Stimulated activated naive B cell treated with anti-CD40 and anti-IgM and Interleukin-4, amounts not matched to agents 10 μg/mL and 1 μg/mL and 100 μg/mL, for 72 hours (primary cell): Measurements from ENCODE around the gene FCHSD2.

Source experiments
- ATAC-seq, 2 donors: fragments of 150-1000 bp; cut with Tn5 transposase; replicated peaks; 2 replicates each; pipeline ENCODE4 v1.10.0; 2021; ENCODE audit warnings: moderate library complexity in 1 of 2
- DNase-seq: peaks from one replicate; pipeline ENCODE4 v3.0.0; 2021
- H3K27ac Mint-ChIP-seq: one replicate; pipeline ENCODE4 v1.8.0; 2022; ENCODE audit warnings: mild to moderate bottlenecking, mixed read lengths
- H3K27me3 Mint-ChIP-seq, 2 donors: one replicate each; pipeline ENCODE4 v1.8.0; 2022; ENCODE audit warnings: mixed read lengths in 2 of 2
- H3K36me3 Mint-ChIP-seq, 2 donors: one replicate each; pipeline ENCODE4 v1.8.0; 2022; ENCODE audit warnings: mixed read lengths in 2 of 2, mild to moderate bottlenecking in 1 of 2
- H3K4me1 Mint-ChIP-seq, 2 donors: one replicate each; pipeline ENCODE4 v1.8.0; 2022; ENCODE audit warnings: mixed read lengths in 2 of 2, mild to moderate bottlenecking in 1 of 2
- H3K4me3 Mint-ChIP-seq, 2 donors: one replicate each; pipeline ENCODE4 v1.8.0; 2022; ENCODE audit warnings: mild to moderate bottlenecking in 2 of 2, mixed read lengths in 2 of 2, moderate library complexity in 1 of 2
- H3K9me3 Mint-ChIP-seq, 2 donors: one replicate each; pipeline ENCODE4 v1.8.0; 2022; ENCODE audit warnings: mixed read lengths in 2 of 2, mild to moderate bottlenecking in 1 of 2

FCHSD2 gene

GRCh38 chr11:72856551-72857345, 285.4 kb downstream of the FCHSD2 start:
- no peaks in the 10 kb centered on the region for H3K27me3 Mint-ChIP-seq
- H3K4me1 Mint-ChIP-seq = peaks cover 6 to 29% of the 10 kb centered on the region in 2 donors
- H3K36me3 Mint-ChIP-seq = peaks cover 32 to 40% of the 10 kb centered on the region in 2 donors
- H3K9me3 Mint-ChIP-seq = peaks cover 0 to 1% of the 10 kb centered on the region in 2 donors
- H3K4me3 Mint-ChIP-seq = no peak overlapping the region
- no peak for ATAC-seq
- no peak for DNase-seq
- H3K27ac Mint-ChIP-seq = peak overlapping the region; percentile 4

GRCh38 chr11:72856065-72856464, 286.1 kb downstream of the FCHSD2 start:
- Mint-ChIP-seq H3K27ac (no peak overlapping the region), H3K27me3 (no peaks in the 10 kb centered on the region), H3K9me3 (peaks cover 0 to 1% of the 10 kb centered on the region in 2 donors), H3K4me3 (no peak overlapping the region), H3K36me3 (peaks cover 29 to 36% of the 10 kb centered on the region in 2 donors), H3K4me1 (peaks cover 6 to 26% of the 10 kb centered on the region in 2 donors)
- no peak for DNase-seq
- ATAC-seq = no peak

GRCh38 chr11:72851726-72852125, 290.4 kb downstream of the FCHSD2 start:
- H3K36me3 Mint-ChIP-seq = peaks cover 21 to 33% of the 10 kb centered on the region in 2 donors
- H3K4me1 Mint-ChIP-seq = peaks cover 9 to 23% of the 10 kb centered on the region in 2 donors
- no peak overlapping the region for H3K4me3 Mint-ChIP-seq
- H3K27ac Mint-ChIP-seq = no peak overlapping the region
- H3K27me3 Mint-ChIP-seq = no peaks in the 10 kb centered on the region
- H3K9me3 Mint-ChIP-seq = no peaks in the 10 kb centered on the region
- ATAC-seq = no peak
- no peak for DNase-seq

GRCh38 chr11:72850832-72851231, 291.3 kb downstream of the FCHSD2 start:
- no peak for ATAC-seq
- H3K36me3 Mint-ChIP-seq = peaks cover 24 to 35% of the 10 kb centered on the region in 2 donors
- H3K27ac Mint-ChIP-seq = no peak overlapping the region
- no peaks in the 10 kb centered on the region for H3K9me3 Mint-ChIP-seq
- no peaks in the 10 kb centered on the region for H3K27me3 Mint-ChIP-seq
- peaks cover 9 to 23% of the 10 kb centered on the region in 2 donors for H3K4me1 Mint-ChIP-seq
- no peak overlapping the region for H3K4me3 Mint-ChIP-seq
- no peak for DNase-seq

GRCh38 chr11:72848846-72849466, 293.2 kb downstream of the FCHSD2 start:
- ATAC-seq (peak in 1 of 2 donors; percentile 47), DNase-seq (no peak)
- no peaks in the 10 kb centered on the region for H3K27me3 Mint-ChIP-seq
- H3K4me1 Mint-ChIP-seq = peaks cover 5 to 18% of the 10 kb centered on the region in 2 donors
- H3K4me3 Mint-ChIP-seq = no peak overlapping the region
- H3K9me3 Mint-ChIP-seq = no peaks in the 10 kb centered on the region
- peak overlapping the region; percentile 63 for H3K27ac Mint-ChIP-seq
- peaks cover 26 to 41% of the 10 kb centered on the region in 2 donors for H3K36me3 Mint-ChIP-seq

GRCh38 chr11:72844356-72844755, 297.8 kb downstream of the FCHSD2 start:
- no peaks in the 10 kb centered on the region for H3K9me3 Mint-ChIP-seq
- H3K4me3 Mint-ChIP-seq = no peak overlapping the region
- H3K36me3 Mint-ChIP-seq = peaks cover 39 to 68% of the 10 kb centered on the region in 2 donors
- H3K27ac Mint-ChIP-seq = peak overlapping the region; percentile 84
- H3K4me1 Mint-ChIP-seq = peaks cover 5 to 8% of the 10 kb centered on the region in 2 donors
- H3K27me3 Mint-ChIP-seq = no peaks in the 10 kb centered on the region
- no peak for ATAC-seq
- no peak for DNase-seq

- Mint-ChIP-seq H3K4me1 (peaks cover 2 to 5% of the 10 kb centered on the region in 2 donors), H3K27ac (peak overlapping the region; percentile 17), H3K9me3 (no peaks in the 10 kb centered on the region), H3K4me3 (no peak overlapping the region), H3K27me3 (no peaks in the 10 kb centered on the region), H3K36me3 (peaks cover 42 to 69% of the 10 kb centered on the region in 2 donors)
- DNase-seq (no peak), ATAC-seq (no peak)
Observed at GRCh38 chr11:72842653-72843330, 299.3 kb downstream of the FCHSD2 start.

GRCh38 chr11:72842126-72842525, 300.0 kb downstream of the FCHSD2 start:
- peaks cover 0 to 5% of the 10 kb centered on the region in 2 donors for H3K4me1 Mint-ChIP-seq
- no peak overlapping the region for H3K4me3 Mint-ChIP-seq
- no peaks in the 10 kb centered on the region for H3K27me3 Mint-ChIP-seq
- peak overlapping the region; percentile 25 for H3K27ac Mint-ChIP-seq
- peaks cover 40 to 67% of the 10 kb centered on the region in 2 donors for H3K36me3 Mint-ChIP-seq
- DNase-seq = no peak
- no peak for ATAC-seq
- H3K9me3 Mint-ChIP-seq = no peaks in the 10 kb centered on the region

- no peak for DNase-seq
- Mint-ChIP-seq H3K9me3 (no peaks in the 10 kb centered on the region), H3K4me3 (no peak overlapping the region), H3K4me1 (peaks cover 0 to 5% of the 10 kb centered on the region in 2 donors), H3K27ac (peak overlapping the region; percentile 20), H3K27me3 (no peaks in the 10 kb centered on the region), H3K36me3 (peaks cover 38 to 65% of the 10 kb centered on the region in 2 donors)
- ATAC-seq = no peak
Observed at GRCh38 chr11:72841397-72841796, 300.7 kb downstream of the FCHSD2 start.

- no peak for DNase-seq
- peaks cover 0 to 5% of the 10 kb centered on the region in 2 donors for H3K4me1 Mint-ChIP-seq
- ATAC-seq = no peak
- peaks cover 40 to 68% of the 10 kb centered on the region in 2 donors for H3K36me3 Mint-ChIP-seq
- H3K27ac Mint-ChIP-seq = no peak overlapping the region
- no peaks in the 10 kb centered on the region for H3K9me3 Mint-ChIP-seq
- H3K27me3 Mint-ChIP-seq = no peaks in the 10 kb centered on the region
- H3K4me3 Mint-ChIP-seq = no peak overlapping the region
Observed at GRCh38 chr11:72840780-72841179, 301.3 kb downstream of the FCHSD2 start.

- H3K9me3 Mint-ChIP-seq = no peaks in the 10 kb centered on the region
- peak overlapping the region; percentile 76 for H3K27ac Mint-ChIP-seq
- H3K4me1 Mint-ChIP-seq = peaks cover 0 to 5% of the 10 kb centered on the region in 2 donors
- no peak for ATAC-seq
- DNase-seq = no peak
- peaks cover 39 to 63% of the 10 kb centered on the region in 2 donors for H3K36me3 Mint-ChIP-seq
- no peak overlapping the region for H3K4me3 Mint-ChIP-seq
- no peaks in the 10 kb centered on the region for H3K27me3 Mint-ChIP-seq
Observed at GRCh38 chr11:72838691-72839305, 303.3 kb downstream of the FCHSD2 start.

- peaks cover 41 to 60% of the 10 kb centered on the region in 2 donors for H3K36me3 Mint-ChIP-seq
- no peak overlapping the region for H3K4me3 Mint-ChIP-seq
- H3K9me3 Mint-ChIP-seq = no peaks in the 10 kb centered on the region
- no peak for ATAC-seq
- DNase-seq = no peak
- peak overlapping the region; percentile 83 for H3K27ac Mint-ChIP-seq
- no peaks in the 10 kb centered on the region for H3K27me3 Mint-ChIP-seq
- peaks cover 13 to 23% of the 10 kb centered on the region in 2 donors for H3K4me1 Mint-ChIP-seq
Observed at GRCh38 chr11:72836111-72836510, 306.0 kb downstream of the FCHSD2 start.

GRCh38 chr11:72834905-72835304, 307.2 kb downstream of the FCHSD2 start:
- no peak overlapping the region for H3K4me3 Mint-ChIP-seq
- no peaks in the 10 kb centered on the region for H3K27me3 Mint-ChIP-seq
- peak overlapping the region; percentile 83 for H3K27ac Mint-ChIP-seq
- ATAC-seq (no peak), DNase-seq (no peak)
- no peaks in the 10 kb centered on the region for H3K9me3 Mint-ChIP-seq
- H3K36me3 Mint-ChIP-seq = peaks cover 48 to 64% of the 10 kb centered on the region in 2 donors
- H3K4me1 Mint-ChIP-seq = peaks cover 20 to 34% of the 10 kb centered on the region in 2 donors
